OCI-LY3 (cell line): ENCODE results near the gene IQCH.

Source experiments
- EZH2phosphoT487 ChIP-seq: fragments of 200-600 bp; shearing (Covaris generic); IDR thresholded peaks from 2 replicates; pipeline ENCODE4 v1.6.1; 2018; ENCODE audit warnings: antibody characterized with exemption, mixed run types, low read depth
- TF ChIP-seq, protein P1 (sequence below): fragments of 200-600, 300-600 bp; sonication (generic); IDR thresholded peaks from 2 replicates; pipeline ENCODE4 v1.5.1; 2014; ENCODE audit warnings: antibody characterized with exemption, low read length, low read depth

DNA sequence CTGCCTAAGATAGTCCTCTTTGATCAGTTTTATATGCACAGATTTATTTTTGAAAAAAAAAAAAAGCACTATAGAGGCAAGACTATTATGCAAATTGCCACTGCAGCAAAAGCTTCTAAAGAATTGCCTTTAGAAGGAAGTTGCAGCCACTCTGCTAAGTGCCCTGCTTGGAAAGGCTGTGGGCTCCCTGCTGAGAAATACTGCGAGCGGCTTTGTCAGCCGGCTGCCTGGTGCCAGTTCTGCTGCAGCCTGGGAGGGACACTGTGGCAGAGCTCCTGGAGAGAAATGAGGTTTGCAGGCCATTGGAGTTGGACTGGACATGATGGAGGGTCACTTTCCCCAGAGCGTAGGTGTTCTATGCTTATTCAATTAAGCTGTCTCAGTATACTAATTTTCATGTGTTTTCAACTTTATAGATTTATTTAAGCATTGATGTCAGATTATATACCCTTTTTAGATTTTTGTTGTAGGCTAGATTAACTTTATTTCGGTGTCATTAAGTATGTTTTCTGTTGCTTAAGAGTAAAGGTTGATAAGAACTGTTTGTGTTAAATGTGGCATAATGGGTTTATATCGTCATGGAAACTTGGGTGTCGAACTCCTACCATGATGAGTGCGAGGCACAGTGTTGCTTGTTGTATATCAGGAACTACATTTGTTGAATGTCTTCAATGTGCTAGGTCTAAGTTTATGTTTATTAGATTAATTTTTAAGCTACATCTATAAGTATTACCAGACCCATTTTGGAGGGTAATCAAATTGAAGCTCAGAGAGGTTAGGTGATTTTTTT is 294.5 kb downstream of the IQCH start:
- TF ChIP-seq, protein P1, sequence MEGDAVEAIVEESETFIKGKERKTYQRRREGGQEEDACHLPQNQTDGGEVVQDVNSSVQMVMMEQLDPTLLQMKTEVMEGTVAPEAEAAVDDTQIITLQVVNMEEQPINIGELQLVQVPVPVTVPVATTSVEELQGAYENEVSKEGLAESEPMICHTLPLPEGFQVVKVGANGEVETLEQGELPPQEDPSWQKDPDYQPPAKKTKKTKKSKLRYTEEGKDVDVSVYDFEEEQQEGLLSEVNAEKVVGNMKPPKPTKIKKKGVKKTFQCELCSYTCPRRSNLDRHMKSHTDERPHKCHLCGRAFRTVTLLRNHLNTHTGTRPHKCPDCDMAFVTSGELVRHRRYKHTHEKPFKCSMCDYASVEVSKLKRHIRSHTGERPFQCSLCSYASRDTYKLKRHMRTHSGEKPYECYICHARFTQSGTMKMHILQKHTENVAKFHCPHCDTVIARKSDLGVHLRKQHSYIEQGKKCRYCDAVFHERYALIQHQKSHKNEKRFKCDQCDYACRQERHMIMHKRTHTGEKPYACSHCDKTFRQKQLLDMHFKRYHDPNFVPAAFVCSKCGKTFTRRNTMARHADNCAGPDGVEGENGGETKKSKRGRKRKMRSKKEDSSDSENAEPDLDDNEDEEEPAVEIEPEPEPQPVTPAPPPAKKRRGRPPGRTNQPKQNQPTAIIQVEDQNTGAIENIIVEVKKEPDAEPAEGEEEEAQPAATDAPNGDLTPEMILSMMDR: no peak
- TF ChIP-seq EZH2phosphoT487: no peak
